ENCODE data around the gene TNFRSF1B.
A peak's percentile ranks its signal among the peaks of the same experiment; 100 is the strongest.

The TNFRSF1B gene

GRCh38 chr1:12176298-12177118 lies 9.7 kb downstream of the TNFRSF1B start:
- no peak for DNase-seq

GRCh38 chr1:12177156-12177998 lies 10.6 kb downstream of the TNFRSF1B start:
- DNase-seq, result peak; percentile 11

GRCh38 chr1:12177999-12178441 lies 11.2 kb downstream of the TNFRSF1B start:
- DNase-seq, result peak; percentile 86

- peak; percentile 92 for DNase-seq
These were observed 11.7 kb downstream of the TNFRSF1B start for GRCh38 chr1:12178511-12178910.

GRCh38 chr1:12179111-12179519 lies 12.3 kb downstream of the TNFRSF1B start:
- no peak for DNase-seq

GRCh38 chr1:12179676-12180075 lies 12.9 kb downstream of the TNFRSF1B start:
- DNase-seq, result no peak

- DNase-seq, result no peak
These were observed 13.5 kb downstream of the TNFRSF1B start for GRCh38 chr1:12180315-12180714.

GRCh38 chr1:12180903-12181302 lies 14.1 kb downstream of the TNFRSF1B start:
- DNase-seq, result no peak

GRCh38 chr1:12181568-12181967 lies 14.8 kb downstream of the TNFRSF1B start:
- no peak for DNase-seq

- DNase-seq, result no peak
These were observed 15.7 kb downstream of the TNFRSF1B start for GRCh38 chr1:12182410-12182984.

- no peak for DNase-seq
These were observed 16.5 kb downstream of the TNFRSF1B start for GRCh38 chr1:12183095-12183794.

GRCh38 chr1:12184008-12184681 lies 17.4 kb downstream of the TNFRSF1B start:
- no peak for DNase-seq

- DNase-seq, result no peak
These were observed 18.5 kb downstream of the TNFRSF1B start for GRCh38 chr1:12185036-12185917.

GRCh38 chr1:12185918-12186678 lies 19.3 kb downstream of the TNFRSF1B start:
- no peak for DNase-seq

- DNase-seq, result no peak
These were observed 19.8 kb downstream of the TNFRSF1B start for GRCh38 chr1:12186679-12186985.

GRCh38 chr1:12188115-12188514 lies 21.3 kb downstream of the TNFRSF1B start:
- no peak for DNase-seq

GRCh38 chr1:12188657-12189327 lies 22.0 kb downstream of the TNFRSF1B start:
- DNase-seq, result no peak

- no peak for DNase-seq
These were observed 22.5 kb downstream of the TNFRSF1B start for GRCh38 chr1:12189328-12189682.

- peak; percentile 37 for DNase-seq
These were observed 24.6 kb downstream of the TNFRSF1B start for GRCh38 chr1:12191242-12192032.
